Gastrocnemius medialis (tissue), 4 donors: ENCODE measurements around the gene AARS2.

ENCODE experiments used
- POLR2A ChIP-seq, 2 donors: fragments of 450-650 bp; IDR thresholded peaks; one replicate each; pipeline ENCODE4 v1.6.1; 2017; ENCODE audit warnings: antibody characterized with exemption in 2 of 2, mild to moderate bottlenecking in 2 of 2, moderate library complexity in 2 of 2
- TF ChIP-seq, protein P1 (sequence below), 5 experiments: fragments of 450-650 bp in 3 of 5; fragments of 200-600 bp in 2 of 5; sonication (generic) in 2 of 5; IDR thresholded peaks in 4 of 5; conservative IDR thresholded peaks in 1 of 5; 1 replicate in 4 of 5; 2 replicates in 1 of 5; pipeline ENCODE4 v1.5.1; 2016 to 2019; ENCODE audit warnings: antibody characterized with exemption in 5 of 5, mild to moderate bottlenecking in 3 of 5, moderate library complexity in 3 of 5

DNA sequence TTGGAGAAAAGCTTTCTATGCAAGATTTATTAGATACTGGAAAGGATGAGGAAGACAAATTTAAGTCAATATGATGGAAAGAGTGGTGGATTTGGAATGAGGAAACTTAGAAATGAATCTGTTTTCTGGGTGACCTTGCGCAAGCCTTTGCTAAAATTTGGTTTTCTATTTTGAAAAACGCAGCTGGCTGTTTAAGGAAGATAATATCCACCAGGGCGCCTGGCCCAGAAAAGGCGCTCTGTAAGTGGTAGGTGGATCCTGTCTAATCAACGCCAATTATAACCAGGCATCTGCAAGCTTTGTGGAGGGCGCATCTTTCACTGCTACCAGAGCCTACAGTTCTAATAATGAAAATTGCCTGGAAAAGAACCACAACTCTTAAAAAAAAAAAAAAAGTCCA, 28.9 kb upstream of the AARS2 start:
- TF ChIP-seq, protein P1, sequence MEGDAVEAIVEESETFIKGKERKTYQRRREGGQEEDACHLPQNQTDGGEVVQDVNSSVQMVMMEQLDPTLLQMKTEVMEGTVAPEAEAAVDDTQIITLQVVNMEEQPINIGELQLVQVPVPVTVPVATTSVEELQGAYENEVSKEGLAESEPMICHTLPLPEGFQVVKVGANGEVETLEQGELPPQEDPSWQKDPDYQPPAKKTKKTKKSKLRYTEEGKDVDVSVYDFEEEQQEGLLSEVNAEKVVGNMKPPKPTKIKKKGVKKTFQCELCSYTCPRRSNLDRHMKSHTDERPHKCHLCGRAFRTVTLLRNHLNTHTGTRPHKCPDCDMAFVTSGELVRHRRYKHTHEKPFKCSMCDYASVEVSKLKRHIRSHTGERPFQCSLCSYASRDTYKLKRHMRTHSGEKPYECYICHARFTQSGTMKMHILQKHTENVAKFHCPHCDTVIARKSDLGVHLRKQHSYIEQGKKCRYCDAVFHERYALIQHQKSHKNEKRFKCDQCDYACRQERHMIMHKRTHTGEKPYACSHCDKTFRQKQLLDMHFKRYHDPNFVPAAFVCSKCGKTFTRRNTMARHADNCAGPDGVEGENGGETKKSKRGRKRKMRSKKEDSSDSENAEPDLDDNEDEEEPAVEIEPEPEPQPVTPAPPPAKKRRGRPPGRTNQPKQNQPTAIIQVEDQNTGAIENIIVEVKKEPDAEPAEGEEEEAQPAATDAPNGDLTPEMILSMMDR (IDR thresholded peaks at IDR 0.05 in 4 of 5, conservative IDR thresholded peaks at IDR 0.05 in 1 of 5), result no peak
- TF ChIP-seq POLR2A (IDR thresholded peaks at IDR 0.05), result no peak
